ENCODE measurements around the gene MORN1. TPM values are rescaled to one million over a fixed set of nuclear protein-coding genes. Genes with fewer than 3 reads are reported as not detected.

Gene MORN1
- total and polyA plus RNA-seq, 9 of the 15 experiments (the other 6 are each of a cell fraction or from before 2014, with no cell fraction given) = 0.24 to 9.3 (median 4.2) TPM

- TF ChIP-seq BRF2 (IDR thresholded peaks at IDR 0.05; ENCODE audit: borderline replicate concordance, insufficient read depth, insufficient read length) = no peak
- no peak for TF ChIP-seq SNAPC5 (CRISPR knock-in tag; IDR thresholded peaks at IDR 0.05)
- TF ChIP-seq EWSR1 (IDR thresholded peaks at IDR 0.05; ENCODE audit: borderline replicate concordance, low read depth, partially characterized antibody) = no peak
- no peak for TF ChIP-seq ZNF217 (CRISPR knock-in tag; IDR thresholded peaks at IDR 0.05)
- no peak for TF ChIP-seq ZBTB43 (CRISPR knock-in tag; IDR thresholded peaks at IDR 0.05)
- no peak for TF ChIP-seq MTF1 (CRISPR knock-in tag; IDR thresholded peaks at IDR 0.05; ENCODE audit: borderline replicate concordance)
- no peak for TF ChIP-seq SRSF1 (IDR thresholded peaks at IDR 0.05; ENCODE audit: low read depth, low read length)
- TF ChIP-seq LARP7 (IDR thresholded peaks at IDR 0.05) = no peak
- TF ChIP-seq ZNF282 (CRISPR knock-in tag; IDR thresholded peaks at IDR 0.05) = peak; percentile 90; the same call in 1 of the 2 replicates
- TF ChIP-seq HNRNPUL1 (IDR thresholded peaks at IDR 0.05; ENCODE audit: low read length) = no peak
- TF ChIP-seq, protein P1, sequence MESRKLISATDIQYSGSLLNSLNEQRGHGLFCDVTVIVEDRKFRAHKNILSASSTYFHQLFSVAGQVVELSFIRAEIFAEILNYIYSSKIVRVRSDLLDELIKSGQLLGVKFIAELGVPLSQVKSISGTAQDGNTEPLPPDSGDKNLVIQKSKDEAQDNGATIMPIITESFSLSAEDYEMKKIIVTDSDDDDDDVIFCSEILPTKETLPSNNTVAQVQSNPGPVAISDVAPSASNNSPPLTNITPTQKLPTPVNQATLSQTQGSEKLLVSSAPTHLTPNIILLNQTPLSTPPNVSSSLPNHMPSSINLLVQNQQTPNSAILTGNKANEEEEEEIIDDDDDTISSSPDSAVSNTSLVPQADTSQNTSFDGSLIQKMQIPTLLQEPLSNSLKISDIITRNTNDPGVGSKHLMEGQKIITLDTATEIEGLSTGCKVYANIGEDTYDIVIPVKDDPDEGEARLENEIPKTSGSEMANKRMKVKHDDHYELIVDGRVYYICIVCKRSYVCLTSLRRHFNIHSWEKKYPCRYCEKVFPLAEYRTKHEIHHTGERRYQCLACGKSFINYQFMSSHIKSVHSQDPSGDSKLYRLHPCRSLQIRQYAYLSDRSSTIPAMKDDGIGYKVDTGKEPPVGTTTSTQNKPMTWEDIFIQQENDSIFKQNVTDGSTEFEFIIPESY (CRISPR knock-in tag; IDR thresholded peaks at IDR 0.05) = no peak
- no peak for TF ChIP-seq ZNF146 (CRISPR knock-in tag; IDR thresholded peaks at IDR 0.05; ENCODE audit: unreplicated experiment)
- no peak for TF ChIP-seq SMAD3 (CRISPR knock-in tag; conservative IDR thresholded peaks at IDR 0.05)
- no peak for TF ChIP-seq NCOR1 (IDR thresholded peaks at IDR 0.05)
- no peak; the same call in 1 of the 2 replicates for TF ChIP-seq ZNF224 (CRISPR knock-in tag; IDR thresholded peaks at IDR 0.05)
- TF ChIP-seq ZNF184 (CRISPR knock-in tag; IDR thresholded peaks at IDR 0.05) = no peak
- peak; percentile 42; the same call in 1 of the 2 replicates for TF ChIP-seq ZBTB7A (IDR thresholded peaks at IDR 0.05; ENCODE audit: borderline replicate concordance, control insufficient read depth, low read depth, low read length)
- TF ChIP-seq MTA2 (IDR thresholded peaks at IDR 0.05; ENCODE audit: low read depth) = no peak
- peak in 1 of 2 experiments; percentile 77; a peak in 2 of 4 replicates for TF ChIP-seq ZNF639 (CRISPR knock-in tag; conservative IDR thresholded peaks at IDR 0.05 in 1 of 2, IDR thresholded peaks at IDR 0.05 in 1 of 2)
- TF ChIP-seq ETS2 (tag; IDR thresholded peaks at IDR 0.05; ENCODE audit: borderline replicate concordance, poor library complexity, severe bottlenecking) = no peak
- TF ChIP-seq ZNF77 (CRISPR knock-in tag; IDR thresholded peaks at IDR 0.05) = no peak
- no peak for TF ChIP-seq JUNB (CRISPR knock-in tag; conservative IDR thresholded peaks at IDR 0.05)
Measured at GRCh38 chr1:2412773-2413494, 21.6 kb upstream of the MORN1 start (continued).

Data from K562 (cell line).